NCI-H446 (cell line): ENCODE data around the gene NNMT.

ENCODE experiments used
- DNase-seq, 2 experiments: peaks; one replicate each; lab custom pipeline; 2025; lab: John Stamatoyannopoulos, UW

Gene NNMT

GRCh38 chr11:114295676-114296604, at the start of gene NNMT:
Gene NNMT, plus strand, starts transcription at chr11:114296399. Its CDS starts 158 bp downstream, at chr11:114296557.
- DNase-seq: no peak

DNA sequence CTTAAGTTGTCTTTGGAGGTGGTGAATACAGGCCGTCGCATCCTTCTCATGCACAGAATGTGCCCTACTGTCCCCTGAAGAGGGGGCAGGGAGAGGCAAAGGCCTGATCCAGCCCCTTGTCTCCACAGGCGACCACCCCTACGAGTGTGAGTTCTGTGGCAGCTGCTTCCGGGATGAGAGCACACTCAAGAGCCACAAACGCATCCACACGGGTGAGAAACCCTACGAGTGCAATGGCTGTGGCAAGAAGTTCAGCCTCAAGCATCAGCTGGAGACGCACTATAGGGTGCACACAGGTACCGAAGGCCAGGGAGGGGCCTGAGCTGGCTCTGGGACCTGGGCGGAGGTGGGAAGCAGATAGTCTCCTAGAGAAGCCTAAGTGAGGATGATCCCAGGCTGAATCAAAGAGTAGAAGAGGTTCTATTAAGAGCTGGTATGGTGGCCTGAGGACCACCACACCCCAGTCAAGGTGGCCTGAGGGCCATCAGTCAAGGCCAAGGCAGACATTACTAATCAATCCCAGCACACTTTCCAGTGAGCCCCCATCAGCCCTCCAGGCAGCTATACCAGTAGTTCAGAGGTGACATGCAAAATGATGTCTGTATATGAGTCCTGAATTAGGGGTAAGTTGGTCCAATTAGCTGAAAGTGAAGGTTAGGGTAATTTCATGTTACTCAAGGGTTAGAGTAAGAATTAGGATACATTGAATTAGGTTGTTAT, 49.0 kb upstream of the NNMT start:
- no peak for DNase-seq

DNA sequence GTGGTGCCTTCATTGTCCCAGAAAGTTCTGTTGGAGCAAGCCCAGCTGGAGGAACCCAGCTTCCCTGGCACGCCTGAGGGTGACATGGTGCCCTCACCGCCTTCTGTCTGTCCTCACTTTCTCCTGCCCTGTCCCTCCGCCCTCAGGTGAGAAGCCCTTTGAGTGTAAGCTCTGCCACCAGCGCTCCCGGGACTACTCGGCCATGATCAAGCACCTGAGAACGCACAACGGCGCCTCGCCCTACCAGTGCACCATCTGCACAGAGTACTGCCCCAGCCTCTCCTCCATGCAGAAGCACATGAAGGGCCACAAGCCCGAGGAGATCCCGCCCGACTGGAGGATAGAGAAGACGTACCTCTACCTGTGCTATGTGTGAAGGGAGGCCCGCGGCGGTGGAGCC, 46.0 kb upstream of the NNMT start:
- no peak for DNase-seq

GRCh38 chr11:114250993-114251814, 45.0 kb upstream of the NNMT start:
- no peak for DNase-seq

- DNase-seq: no peak
Observed at GRCh38 chr11:114251815-114252337, 44.3 kb upstream of the NNMT start.

- DNase-seq: no peak
Observed at GRCh38 chr11:114252767-114253166, 43.4 kb upstream of the NNMT start.

DNA sequence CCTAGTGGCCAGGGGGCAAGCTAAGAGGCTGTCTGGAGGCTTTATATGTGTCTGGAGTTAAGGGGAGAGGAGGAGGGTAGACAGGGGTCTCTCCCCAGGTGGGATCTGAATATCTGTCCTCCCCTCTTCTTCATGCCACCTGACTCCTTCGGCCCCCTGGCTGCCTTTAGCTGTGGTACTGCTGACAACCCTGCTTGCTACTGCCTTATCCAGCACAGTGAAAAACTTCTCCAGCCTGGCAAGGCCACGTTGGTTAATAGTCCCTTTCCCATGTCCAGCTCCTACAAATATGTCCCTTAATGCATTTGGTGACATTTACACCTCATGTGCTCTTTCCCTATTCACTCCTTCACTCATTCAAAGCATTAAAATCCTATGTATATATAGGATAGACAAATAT, 42.4 kb upstream of the NNMT start:
- no peak for DNase-seq

DNA sequence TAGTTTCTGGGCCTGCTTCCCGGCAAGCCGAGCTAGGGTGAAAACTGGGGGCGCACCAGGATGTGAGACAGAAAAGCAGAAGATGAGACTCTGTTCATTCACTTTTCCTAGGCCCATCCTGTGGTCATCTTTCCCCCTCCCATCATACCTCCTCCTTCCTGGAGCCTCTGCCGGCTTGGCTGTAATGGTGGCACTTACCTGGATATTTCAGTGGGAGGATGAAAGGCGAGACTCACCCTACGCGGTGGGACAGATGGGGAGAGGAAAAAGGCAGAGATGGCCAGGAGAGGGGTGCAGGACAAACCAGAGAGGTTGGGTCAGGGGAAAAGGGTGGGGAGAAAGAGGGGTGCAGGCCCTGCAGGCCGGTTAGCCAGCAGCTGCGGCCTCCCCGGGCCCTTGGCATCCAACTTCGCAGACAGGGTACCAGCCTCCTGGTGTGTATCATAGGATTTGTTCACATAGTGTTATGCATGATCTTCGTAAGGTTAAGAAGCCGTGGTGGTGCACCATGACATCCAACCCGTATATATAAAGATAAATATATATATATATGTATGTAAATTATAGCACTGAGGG, 41.5 kb upstream of the NNMT start:
- no peak for DNase-seq

GRCh38 chr11:114255289-114255688, 40.9 kb upstream of the NNMT start:
- DNase-seq: no peak

- DNase-seq: no peak
Observed at GRCh38 chr11:114256176-114256966, 39.8 kb upstream of the NNMT start.

DNA sequence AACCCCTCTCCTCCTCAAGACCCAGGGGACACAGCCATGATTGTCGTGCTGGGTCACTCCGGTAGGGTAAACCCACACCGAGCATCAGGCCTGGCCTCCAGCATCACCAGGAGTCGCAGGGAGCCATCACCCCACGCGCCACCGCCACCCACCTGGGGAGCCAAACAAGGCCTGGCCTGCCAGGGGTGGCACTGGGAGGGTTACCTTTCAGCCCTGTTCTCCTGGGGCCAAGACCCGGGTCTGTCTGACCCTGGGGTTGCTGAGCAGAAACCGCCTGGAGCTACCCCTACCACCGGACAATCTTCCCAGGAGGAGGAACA, 39.3 kb upstream of the NNMT start:
- no peak for DNase-seq

- no peak for DNase-seq
Observed at GRCh38 chr11:114257621-114258558, 38.3 kb upstream of the NNMT start.

DNA sequence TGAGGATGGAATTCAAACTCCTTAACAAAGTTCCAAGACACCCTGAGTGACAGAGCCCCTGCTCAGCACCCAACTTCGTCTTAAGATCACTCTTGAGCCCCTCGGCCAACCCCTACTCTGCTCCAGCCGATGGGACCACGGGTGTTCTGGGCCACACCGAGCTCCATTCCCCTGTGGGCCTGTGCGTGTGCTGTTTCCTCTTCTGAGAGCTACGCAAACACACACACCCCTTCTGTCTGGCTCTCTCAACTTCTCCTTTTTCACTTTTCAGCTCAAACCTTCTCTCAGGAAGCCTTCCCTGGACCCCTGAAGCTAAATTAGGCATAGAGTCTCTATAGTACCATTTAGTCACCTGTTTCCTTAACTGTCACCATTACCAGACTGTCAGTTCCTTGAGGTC, 37.5 kb upstream of the NNMT start:
- DNase-seq: no peak

GRCh38 chr11:114259124-114259526, 37.1 kb upstream of the NNMT start:
- DNase-seq: no peak

DNA sequence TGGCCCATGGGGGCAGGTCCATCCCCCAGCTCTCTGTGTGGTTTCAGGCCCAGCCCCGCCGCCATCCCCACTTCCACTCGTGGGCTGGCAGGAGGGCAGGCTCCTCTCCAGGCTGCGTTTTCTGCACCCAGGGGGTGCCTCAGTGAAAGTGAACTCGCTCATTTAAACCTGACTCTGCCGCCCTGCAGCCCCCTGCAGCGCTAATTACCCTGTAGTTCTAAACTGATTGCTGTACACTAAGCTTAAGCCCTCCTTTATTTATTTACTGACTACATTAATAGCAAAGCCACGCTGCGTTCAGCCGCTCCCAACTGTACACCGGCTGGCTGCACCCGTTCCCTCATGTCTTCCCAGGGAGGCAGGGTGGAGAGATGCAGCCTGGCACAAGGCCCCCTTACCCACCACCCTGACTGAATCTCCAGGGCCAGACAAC, 36.6 kb upstream of the NNMT start:
- DNase-seq: no peak

GRCh38 chr11:114260077-114260476, 36.1 kb upstream of the NNMT start:
- DNase-seq: no peak

DNA sequence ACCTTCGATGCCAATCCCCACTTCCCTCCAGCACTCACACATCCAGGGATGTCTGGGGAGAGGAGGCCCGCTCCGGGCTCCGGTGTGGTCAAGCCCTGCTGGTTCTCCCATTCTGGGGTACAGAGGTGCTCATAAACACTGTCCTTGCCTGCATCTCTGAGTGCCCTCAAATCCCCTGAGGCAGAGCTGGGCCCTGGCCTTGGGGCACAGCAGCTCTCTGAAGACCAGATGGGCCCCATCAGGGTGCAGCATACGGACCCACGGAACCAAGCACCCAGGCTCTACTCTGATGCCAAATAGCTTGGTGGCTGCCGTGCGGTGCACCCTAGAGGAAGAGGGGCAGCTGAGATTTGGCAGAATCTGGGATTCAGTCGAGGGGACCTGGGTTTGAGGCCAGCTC, 35.7 kb upstream of the NNMT start:
- DNase-seq: no peak

DNA sequence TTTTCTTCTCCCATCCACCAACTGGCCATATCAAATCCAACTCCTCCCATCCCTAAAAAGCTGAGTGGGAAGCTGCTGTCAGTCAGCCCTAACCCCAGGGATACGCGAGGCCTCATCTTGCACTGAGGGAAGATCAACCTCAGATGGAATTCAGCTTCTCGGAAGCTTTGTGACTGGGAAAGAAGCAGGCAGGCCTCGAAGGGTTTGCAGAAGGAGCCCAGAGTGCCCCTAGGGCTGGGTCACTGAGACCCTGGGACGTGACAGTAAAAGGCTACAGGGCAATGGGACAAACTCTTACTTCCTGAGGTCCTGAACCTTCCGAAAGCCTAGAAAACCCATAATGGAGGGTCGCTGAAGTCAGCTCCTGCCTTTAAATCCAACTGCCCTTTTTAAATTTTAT, 34.4 kb upstream of the NNMT start:
- no peak for DNase-seq

GRCh38 chr11:114262681-114263512, 33.3 kb upstream of the NNMT start:
- peak; percentile 38 to 50 for DNase-seq
